Measurements from ENCODE around the gene SCAANT1.

- no peak for TF ChIP-seq GATA3 (IDR thresholded peaks at IDR 0.05; ENCODE audit: low read depth, low read length)
- TF ChIP-seq GATA2 (IDR thresholded peaks at IDR 0.05; ENCODE audit: low read depth, low read length): no peak
These were observed 14.1 kb upstream of the SCAANT1 start for GRCh38 chr3:63926309-63926708.

Measured in SH-SY5Y (cell line).